KMS-11 (cell line): ENCODE measurements around the gene CLDN19.
A peak's percentile ranks its signal among the peaks of the same experiment; 100 is the strongest.

Experiments
- H2AFZ ChIP-seq: fragments of 200-600 bp; sonication (generic); 2 replicates; pipeline ENCODE4 v1.6.1; 2016; ENCODE audit warnings: antibody characterized with exemption, mixed run types, low read depth
- H3K27ac ChIP-seq: fragments of 200-600 bp; sonication (generic); 2 replicates; pipeline ENCODE4 v1.6.1; 2016; ENCODE audit warnings: mild to moderate bottlenecking, mixed run types
- H3K27me3 ChIP-seq: fragments of 200-600 bp; sonication (generic); 2 replicates; pipeline ENCODE4 v1.6.1; 2017; ENCODE audit warnings: mild to moderate bottlenecking, low read depth, mixed run types, moderate library complexity; ENCODE audit not compliant: insufficient read depth
- H3K36me3 ChIP-seq: fragments of 200-600 bp; sonication (generic); 2 replicates; pipeline ENCODE4 v1.6.1; 2017; ENCODE audit warnings: mild to moderate bottlenecking, mixed run types; ENCODE audit not compliant: insufficient read depth
- H3K4me1 ChIP-seq: fragments of 200-600 bp; sonication (generic); 2 replicates; pipeline ENCODE4 v1.6.1; 2016; ENCODE audit warnings: mild to moderate bottlenecking, low read depth, mixed run types; ENCODE audit not compliant: poor library complexity, severe bottlenecking
- H3K4me2 ChIP-seq: fragments of 200-600 bp; sonication (generic); 2 replicates; pipeline ENCODE4 v1.7.0; 2016; ENCODE audit warnings: mild to moderate bottlenecking, mixed run types
- H3K4me3 ChIP-seq: fragments of 200-600 bp; sonication (generic); IDR thresholded peaks from 2 replicates; pipeline ENCODE4 v1.6.1; 2017; ENCODE audit warnings: low read depth, low read length, mixed read lengths; ENCODE audit not compliant: insufficient read depth
- H3K79me2 ChIP-seq: fragments of 200-600 bp; sonication (generic); 2 replicates; pipeline ENCODE4 v1.6.1; 2016; ENCODE audit warnings: low read depth, mixed run types; ENCODE audit not compliant: insufficient read depth
- H3K9ac ChIP-seq: fragments of 200-600 bp; sonication (generic); 2 replicates; pipeline ENCODE4 v1.6.1; 2016; ENCODE audit warnings: mild to moderate bottlenecking, mixed run types
- H4K20me1 ChIP-seq: fragments of 200-600 bp; sonication (generic); 2 replicates; pipeline ENCODE4 v1.6.1; 2016; ENCODE audit warnings: mild to moderate bottlenecking, mixed run types; ENCODE audit not compliant: insufficient read depth
- TF ChIP-seq, protein P1 (sequence below): fragments of 200-600 bp; sonication (generic); conservative IDR thresholded peaks from 2 replicates; pipeline ENCODE4 v1.6.1; 2017; ENCODE audit warnings: low read depth, mild to moderate bottlenecking, antibody characterized with exemption, low read length, moderate library complexity, mixed read lengths

Gene CLDN19

DNA sequence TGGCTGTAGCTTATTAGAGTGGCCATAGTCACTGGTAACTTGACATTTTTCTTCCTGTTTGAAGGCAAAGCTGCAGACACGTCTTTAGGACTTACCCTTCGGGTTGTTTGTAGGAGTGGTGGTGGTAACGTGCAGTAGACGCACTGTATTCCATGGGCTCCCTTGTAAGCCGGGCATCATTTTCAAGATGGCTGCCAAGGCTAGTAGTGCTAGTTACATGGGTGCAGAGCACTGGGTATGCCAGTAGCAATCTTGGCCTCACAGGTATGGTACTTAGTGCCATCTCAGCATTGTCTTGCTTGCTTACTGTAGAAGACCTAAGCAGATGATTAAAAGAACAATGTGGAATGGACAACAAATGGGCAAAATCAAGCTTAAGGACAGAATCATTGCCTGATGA, 55.9 kb downstream of the CLDN19 start:
- Histone ChIP-seq H3K27me3 (no peaks in the 10 kb centered on the region), H3K4me1 (peaks cover 58% of the 10 kb centered on the region), H3K36me3 (peaks cover 22% of the 10 kb centered on the region; the same call in 1 of the 2 replicates), H3K4me3 (peak overlapping the region; percentile 87), H2AFZ (no peak overlapping the region), H3K9ac (peak overlapping the region; percentile 88; the same call in 1 of the 2 replicates), H3K4me2 (peak overlapping the region; percentile 98), H4K20me1 (peaks cover 61% of the 10 kb centered on the region), H3K79me2 (peaks cover 72% of the 10 kb centered on the region), H3K27ac (peak overlapping the region; percentile 91; the same call in 1 of the 2 replicates)
- TF ChIP-seq, protein P1, sequence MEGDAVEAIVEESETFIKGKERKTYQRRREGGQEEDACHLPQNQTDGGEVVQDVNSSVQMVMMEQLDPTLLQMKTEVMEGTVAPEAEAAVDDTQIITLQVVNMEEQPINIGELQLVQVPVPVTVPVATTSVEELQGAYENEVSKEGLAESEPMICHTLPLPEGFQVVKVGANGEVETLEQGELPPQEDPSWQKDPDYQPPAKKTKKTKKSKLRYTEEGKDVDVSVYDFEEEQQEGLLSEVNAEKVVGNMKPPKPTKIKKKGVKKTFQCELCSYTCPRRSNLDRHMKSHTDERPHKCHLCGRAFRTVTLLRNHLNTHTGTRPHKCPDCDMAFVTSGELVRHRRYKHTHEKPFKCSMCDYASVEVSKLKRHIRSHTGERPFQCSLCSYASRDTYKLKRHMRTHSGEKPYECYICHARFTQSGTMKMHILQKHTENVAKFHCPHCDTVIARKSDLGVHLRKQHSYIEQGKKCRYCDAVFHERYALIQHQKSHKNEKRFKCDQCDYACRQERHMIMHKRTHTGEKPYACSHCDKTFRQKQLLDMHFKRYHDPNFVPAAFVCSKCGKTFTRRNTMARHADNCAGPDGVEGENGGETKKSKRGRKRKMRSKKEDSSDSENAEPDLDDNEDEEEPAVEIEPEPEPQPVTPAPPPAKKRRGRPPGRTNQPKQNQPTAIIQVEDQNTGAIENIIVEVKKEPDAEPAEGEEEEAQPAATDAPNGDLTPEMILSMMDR: no peak
